A673 (cell line): ENCODE results near the gene PIGK.

ENCODE experiments used
- EZH2 ChIP-seq: fragments of 200-600 bp; sonication (generic); IDR thresholded peaks from 2 replicates; pipeline ENCODE4 v1.6.1; 2017; ENCODE audit warnings: borderline replicate concordance, low read depth, mild to moderate bottlenecking, mixed read lengths, antibody characterized with exemption, low read length; ENCODE audit not compliant: poor library complexity, severe bottlenecking
- TF ChIP-seq, protein P1 (sequence below): fragments of 300-800, 200-600 bp; sonication (generic); conservative IDR thresholded peaks from 2 replicates; pipeline ENCODE4 v1.5.1; 2017; ENCODE audit warnings: low read depth, mild to moderate bottlenecking, antibody characterized with exemption, low read length, moderate library complexity, mixed read lengths

DNA sequence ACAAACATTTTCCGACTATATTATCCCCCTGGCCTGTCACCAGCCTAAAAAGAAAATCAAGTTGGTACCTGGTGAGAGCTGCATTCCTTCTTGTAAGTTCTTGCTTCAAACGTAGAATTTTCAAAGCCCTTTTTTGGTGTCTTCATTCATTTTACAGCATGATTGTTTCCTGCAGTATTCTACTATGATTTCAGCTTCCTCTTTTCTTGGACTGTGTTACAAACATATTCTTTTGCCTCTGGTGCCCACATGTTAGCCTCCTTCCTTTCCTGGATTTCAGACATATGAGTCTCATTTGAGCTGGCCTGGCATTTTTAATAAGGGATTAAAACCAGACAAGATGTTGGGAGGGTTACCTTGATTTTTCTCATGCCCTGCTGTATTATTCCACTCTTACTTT is 142.5 kb downstream of the PIGK start:
- TF ChIP-seq, protein P1, sequence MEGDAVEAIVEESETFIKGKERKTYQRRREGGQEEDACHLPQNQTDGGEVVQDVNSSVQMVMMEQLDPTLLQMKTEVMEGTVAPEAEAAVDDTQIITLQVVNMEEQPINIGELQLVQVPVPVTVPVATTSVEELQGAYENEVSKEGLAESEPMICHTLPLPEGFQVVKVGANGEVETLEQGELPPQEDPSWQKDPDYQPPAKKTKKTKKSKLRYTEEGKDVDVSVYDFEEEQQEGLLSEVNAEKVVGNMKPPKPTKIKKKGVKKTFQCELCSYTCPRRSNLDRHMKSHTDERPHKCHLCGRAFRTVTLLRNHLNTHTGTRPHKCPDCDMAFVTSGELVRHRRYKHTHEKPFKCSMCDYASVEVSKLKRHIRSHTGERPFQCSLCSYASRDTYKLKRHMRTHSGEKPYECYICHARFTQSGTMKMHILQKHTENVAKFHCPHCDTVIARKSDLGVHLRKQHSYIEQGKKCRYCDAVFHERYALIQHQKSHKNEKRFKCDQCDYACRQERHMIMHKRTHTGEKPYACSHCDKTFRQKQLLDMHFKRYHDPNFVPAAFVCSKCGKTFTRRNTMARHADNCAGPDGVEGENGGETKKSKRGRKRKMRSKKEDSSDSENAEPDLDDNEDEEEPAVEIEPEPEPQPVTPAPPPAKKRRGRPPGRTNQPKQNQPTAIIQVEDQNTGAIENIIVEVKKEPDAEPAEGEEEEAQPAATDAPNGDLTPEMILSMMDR = no peak
- no peak for TF ChIP-seq EZH2
